Activated T-cell treated with anti-CD3 and anti-CD28 coated beads, Interleukin-2, amount 50 U/mL, for 24 hours (primary cell): ENCODE results near the gene ACTC1.
"Not testable (repeated sequence)": the region's sequence is repeated elsewhere in the genome, so short reads cannot be mapped to it uniquely, and the experiment has no call there.

ENCODE experiments used
- DNase-seq: peaks from one replicate; pipeline ENCODE4 v3.0.0-alpha.2; 2020
- H3K27ac Mint-ChIP-seq: 2 replicates; pipeline ENCODE4 v1.8.0; 2020; ENCODE audit warnings: mild to moderate bottlenecking, mixed read lengths
- H3K27me3 Mint-ChIP-seq: 2 replicates; pipeline ENCODE4 v1.8.0; 2020; ENCODE audit warnings: mixed read lengths
- H3K36me3 Mint-ChIP-seq: 2 replicates; pipeline ENCODE4 v1.8.0; 2020; ENCODE audit warnings: low read depth, mixed read lengths
- H3K4me1 Mint-ChIP-seq: 2 replicates; pipeline ENCODE4 v1.8.0; 2020; ENCODE audit warnings: low read depth, mixed read lengths
- H3K4me3 Mint-ChIP-seq: 2 replicates; pipeline ENCODE4 v1.8.0; 2020; ENCODE audit warnings: mild to moderate bottlenecking, moderate library complexity, mixed read lengths
- H3K9me3 Mint-ChIP-seq: 2 replicates; pipeline ENCODE4 v1.8.0; 2020; ENCODE audit warnings: mixed read lengths

Gene ACTC1

DNA sequence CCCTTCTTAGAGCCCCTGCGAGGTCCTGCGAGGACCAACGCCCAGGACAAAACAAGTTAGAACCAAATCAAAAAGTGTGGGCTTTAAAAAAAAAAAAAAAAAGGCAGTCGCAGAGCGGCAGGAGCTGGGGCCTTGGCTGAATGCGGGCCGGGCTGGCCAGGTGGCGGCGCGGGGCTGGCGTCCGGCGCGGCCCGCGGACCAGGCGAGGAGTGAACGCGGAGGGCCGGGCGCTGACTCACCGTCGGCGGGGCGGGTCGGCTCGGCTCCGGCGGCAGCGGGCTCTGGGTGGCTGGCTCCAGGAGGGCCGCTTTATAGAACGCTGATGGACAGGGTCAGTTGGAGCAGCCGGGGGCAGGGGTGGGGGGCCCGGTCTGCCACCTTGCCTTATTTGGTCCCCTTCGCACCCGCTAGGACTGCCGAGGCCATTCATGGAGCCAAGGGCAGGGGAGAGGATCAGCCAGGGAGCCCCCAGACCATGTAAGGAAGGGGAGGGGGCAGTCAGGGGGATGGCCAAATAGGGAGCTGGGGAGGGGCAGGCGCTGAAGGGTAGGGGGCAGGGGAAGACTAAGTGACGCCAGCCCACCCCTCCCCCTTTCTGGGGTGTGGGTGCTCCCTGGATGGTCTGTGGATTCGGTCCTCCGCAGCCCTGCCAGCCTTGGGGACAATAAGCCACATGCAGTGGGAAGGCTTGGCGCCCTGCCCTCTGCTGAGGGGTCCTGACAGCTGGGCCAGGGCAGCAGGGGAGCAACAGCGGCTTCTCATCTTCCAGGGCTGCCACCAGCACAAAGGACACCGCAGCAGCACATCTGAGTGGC lies at the start of gene ACTC1:
TSS of gene ACTC1 (minus strand) at position 283 of the 815 bp plus-strand sequence. CDS start 741 bp downstream, outside the sequence.
- Mint-ChIP-seq H3K27ac (no peak within 1 kb of the TSS), H3K36me3 (no peaks in the 10 kb centered on the region), H3K9me3 (no peaks in the 10 kb centered on the region), H3K4me3 (no peak within 1 kb of the TSS), H3K4me1 (no peaks in the 10 kb centered on the region), H3K27me3 (peaks cover 81% of the 10 kb centered on the region)
- no peak for DNase-seq

DNA sequence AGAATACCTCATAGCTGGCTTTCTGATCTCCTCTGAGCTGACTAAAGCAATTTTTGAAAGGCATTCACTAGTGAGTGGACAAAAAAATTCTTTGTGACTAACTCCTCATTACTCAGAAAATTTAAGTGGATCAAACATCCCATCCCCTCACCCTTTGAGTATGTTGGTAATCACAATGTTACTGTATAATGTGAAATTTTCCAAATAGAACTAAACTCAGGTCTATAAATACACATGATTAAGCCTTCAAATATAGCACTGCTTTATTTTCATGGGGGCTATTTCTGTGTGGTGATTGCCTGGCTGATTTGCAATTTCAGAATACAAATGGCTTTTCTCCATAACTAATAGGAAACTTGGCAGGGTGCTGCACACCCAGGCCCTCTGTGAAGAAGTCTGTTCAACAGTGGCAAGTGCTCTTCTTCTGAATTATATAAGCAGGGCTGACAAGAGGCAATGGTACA lies 45.9 kb upstream of the ACTC1 start:
- Mint-ChIP-seq H3K27me3 (no peaks in the 10 kb centered on the region), H3K4me1 (no peaks in the 10 kb centered on the region), H3K9me3 (no peaks in the 10 kb centered on the region), H3K36me3 (no peaks in the 10 kb centered on the region), H3K27ac (no peak overlapping the region), H3K4me3 (no peak overlapping the region)
- DNase-seq = no peak

DNA sequence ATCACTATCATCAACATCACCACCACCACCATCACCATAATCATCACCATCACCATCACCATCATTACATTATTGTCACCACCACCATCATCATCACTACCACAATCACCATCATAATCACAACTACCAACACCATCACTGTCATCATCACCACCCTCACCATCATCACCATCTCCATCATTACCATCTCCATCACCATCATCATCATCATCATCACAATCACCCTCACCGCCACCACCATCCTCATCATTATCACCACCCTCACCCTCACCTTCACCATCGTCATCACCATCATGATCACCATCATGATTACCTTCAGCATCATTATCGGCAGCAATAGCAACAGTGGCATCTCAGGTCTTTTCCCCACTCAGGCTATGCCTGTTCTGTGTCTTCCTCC lies 42.9 kb upstream of the ACTC1 start:
- Mint-ChIP-seq H3K27me3 (peaks cover 13% of the 10 kb centered on the region), H3K9me3 (peaks cover 3% of the 10 kb centered on the region), H3K4me1 (no peaks in the 10 kb centered on the region), H3K4me3 (no peak overlapping the region), H3K36me3 (no peaks in the 10 kb centered on the region), H3K27ac (no peak overlapping the region)
- no peak for DNase-seq

DNA sequence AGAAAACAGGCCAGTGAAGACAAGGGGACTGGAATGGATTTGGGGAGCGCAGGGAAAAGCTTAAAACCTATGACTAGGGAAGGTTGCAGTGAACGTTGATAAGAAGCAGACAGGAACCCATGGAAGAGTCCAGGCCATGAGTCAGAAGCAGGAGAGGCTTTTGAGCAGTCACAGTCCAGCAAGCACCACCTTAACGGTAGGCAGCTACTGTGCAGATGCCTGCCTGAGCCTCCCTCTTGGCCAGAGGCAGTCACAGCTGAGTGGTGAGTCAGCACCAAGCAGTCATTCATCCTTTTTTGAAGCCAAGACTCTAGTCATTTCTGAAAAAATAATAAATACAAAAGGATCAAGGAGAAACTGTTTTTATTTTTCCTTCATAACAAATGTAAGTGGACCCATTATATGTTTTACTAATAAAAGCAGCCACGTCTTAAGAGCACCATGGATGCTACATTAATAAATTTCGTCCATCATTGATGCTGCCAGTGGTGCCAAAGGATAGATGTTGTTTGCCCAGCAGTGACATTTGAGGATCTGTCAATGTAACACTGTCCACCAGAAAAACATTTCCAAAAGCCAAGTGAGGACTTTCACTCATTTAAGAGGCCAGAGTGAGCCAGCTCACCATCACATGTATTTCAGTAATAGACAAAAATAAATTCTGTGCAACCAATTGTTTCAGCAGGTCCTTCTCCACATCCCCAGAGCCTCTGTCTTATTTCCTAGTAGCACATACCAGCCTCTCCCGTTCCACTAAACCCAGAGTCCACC lies 42.1 kb upstream of the ACTC1 start:
- H3K4me1 Mint-ChIP-seq = no peaks in the 10 kb centered on the region
- no peak for DNase-seq
- peaks cover 17% of the 10 kb centered on the region for H3K27me3 Mint-ChIP-seq
- H3K4me3 Mint-ChIP-seq = no peak overlapping the region
- no peaks in the 10 kb centered on the region for H3K36me3 Mint-ChIP-seq
- H3K27ac Mint-ChIP-seq = no peak overlapping the region
- H3K9me3 Mint-ChIP-seq = peaks cover 3% of the 10 kb centered on the region

DNA sequence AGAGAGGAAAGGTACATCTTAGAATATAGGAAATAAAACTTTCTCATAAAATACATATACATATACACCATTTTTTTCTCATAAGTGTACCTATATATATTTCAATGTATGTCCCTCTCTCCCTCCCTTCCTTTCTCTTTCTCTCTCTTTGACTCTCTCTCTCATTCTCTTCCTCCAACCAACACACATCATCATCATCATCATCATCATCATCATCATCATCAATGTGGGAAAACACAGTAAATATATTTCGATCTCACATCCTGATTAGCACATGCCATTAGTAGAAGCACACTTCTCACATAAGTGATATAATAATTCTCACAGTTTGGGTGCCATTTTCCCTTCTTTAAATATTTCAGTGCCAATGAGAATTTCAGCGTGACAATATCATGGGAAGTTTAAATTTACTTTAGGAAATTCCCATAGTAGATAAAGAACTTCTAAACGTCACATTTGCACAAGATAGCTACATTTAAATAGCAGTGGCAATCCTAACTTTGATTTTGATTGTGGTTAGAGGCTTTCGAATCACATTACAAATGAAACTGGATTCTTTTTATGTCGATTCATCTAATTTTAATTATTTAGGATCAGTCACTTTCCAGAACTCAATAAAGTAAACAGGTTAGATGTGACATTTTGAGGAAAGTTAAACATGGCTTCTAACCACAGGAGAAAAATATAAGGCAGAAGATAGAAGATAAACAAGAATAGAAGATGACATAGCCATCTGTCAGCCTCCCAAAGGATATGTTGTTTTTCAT lies 33.0 kb upstream of the ACTC1 start:
- DNase-seq = no peak
- Mint-ChIP-seq H3K27ac (no peak overlapping the region), H3K4me3 (no peak overlapping the region), H3K4me1 (no peaks in the 10 kb centered on the region), H3K36me3 (no peaks in the 10 kb centered on the region), H3K27me3 (peaks cover 43% of the 10 kb centered on the region), H3K9me3 (no peaks in the 10 kb centered on the region)

DNA sequence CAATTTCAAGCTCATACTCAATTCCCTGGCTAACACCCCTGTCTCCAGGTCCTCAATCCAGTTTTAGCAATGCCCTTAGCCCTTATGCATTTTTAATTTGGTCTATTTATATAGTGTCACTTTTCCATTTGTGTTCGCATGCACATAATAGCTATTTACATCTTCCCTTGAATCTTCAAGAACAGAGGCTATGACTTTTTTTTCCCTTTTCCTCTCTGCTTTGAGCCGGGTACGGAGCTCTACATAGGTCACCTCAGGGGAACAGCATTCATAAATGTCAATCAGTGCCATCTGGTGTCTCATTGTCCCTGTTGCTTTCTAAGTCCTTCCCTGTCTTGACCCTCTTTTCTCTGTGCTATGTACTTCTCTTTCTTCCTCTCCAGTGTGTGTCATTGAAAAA lies 26.5 kb upstream of the ACTC1 start:
- DNase-seq = no peak
- no peaks in the 10 kb centered on the region for H3K36me3 Mint-ChIP-seq
- no peaks in the 10 kb centered on the region for H3K9me3 Mint-ChIP-seq
- no peak overlapping the region for H3K27ac Mint-ChIP-seq
- H3K4me1 Mint-ChIP-seq = no peaks in the 10 kb centered on the region
- peaks cover 59% of the 10 kb centered on the region for H3K27me3 Mint-ChIP-seq
- no peak overlapping the region for H3K4me3 Mint-ChIP-seq

DNA sequence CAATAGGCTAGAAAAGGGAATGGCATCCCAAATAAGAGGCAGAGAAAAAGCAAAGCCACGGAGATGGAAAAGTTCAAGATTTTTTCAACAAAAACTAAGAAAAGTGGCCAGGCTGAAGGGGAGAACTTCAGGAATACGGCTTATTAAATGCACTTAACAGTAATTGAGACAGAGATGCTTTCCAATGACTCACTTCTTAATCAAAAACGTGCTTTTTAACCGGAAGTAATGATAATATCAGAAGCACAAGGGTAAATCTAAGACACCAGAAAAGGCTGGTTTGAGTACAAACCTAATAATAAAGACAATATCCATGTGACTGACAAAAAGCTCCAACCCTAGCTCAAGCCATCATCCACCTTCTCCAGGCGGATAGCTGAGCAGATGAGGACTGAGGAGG lies 24.8 kb upstream of the ACTC1 start:
- no peaks in the 10 kb centered on the region for H3K36me3 Mint-ChIP-seq

DNA sequence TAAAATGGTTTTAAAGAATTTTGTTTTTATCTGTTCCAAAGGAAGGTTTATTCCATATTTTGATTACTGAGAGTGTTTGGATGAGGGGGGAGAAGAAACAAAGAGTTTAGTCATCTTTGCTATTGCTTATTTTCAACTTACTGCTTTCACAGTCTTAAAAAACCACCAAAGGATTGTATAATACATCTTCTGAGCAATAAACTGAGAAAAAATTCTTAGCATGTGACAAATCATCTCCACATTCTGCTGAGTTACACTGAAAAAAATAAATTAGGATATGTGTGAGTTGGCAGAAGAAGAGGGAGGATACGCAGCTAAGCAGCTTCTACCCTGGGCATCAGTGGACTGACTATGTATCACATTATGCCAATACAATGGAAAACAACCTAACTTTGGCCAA lies 23.2 kb upstream of the ACTC1 start:
- Mint-ChIP-seq H3K9me3 (no peaks in the 10 kb centered on the region), H3K27ac (no peak overlapping the region), H3K36me3 (no peaks in the 10 kb centered on the region), H3K4me3 (no peak overlapping the region), H3K4me1 (no peaks in the 10 kb centered on the region), H3K27me3 (peaks cover 46% of the 10 kb centered on the region)
- DNase-seq = no peak

More for the DNA sequence above, 24.8 kb upstream of the ACTC1 start:
- Mint-ChIP-seq H3K4me3 (no peak overlapping the region), H3K27me3 (peaks cover 48% of the 10 kb centered on the region), H3K4me1 (no peaks in the 10 kb centered on the region), H3K27ac (no peak overlapping the region), H3K9me3 (no peaks in the 10 kb centered on the region)
- DNase-seq = no peak

DNA sequence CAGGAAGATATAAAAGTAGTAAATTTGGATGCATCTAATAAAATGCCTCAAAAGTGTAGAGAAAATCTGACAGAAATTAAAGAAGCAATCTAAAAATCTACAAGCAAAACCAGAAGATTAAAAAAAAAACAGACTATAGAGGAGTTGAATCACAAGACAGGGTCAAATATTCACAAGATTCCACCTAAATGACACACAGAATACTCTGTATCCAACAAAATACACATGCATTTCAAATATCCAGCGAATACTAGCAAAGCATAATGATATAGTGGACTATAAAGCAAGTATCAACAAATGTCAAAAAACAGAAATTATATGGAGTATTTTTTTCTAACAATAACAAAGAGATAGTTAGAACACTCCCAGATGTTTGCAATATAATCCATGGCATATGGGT lies 20.5 kb upstream of the ACTC1 start:
- no peaks in the 10 kb centered on the region for H3K36me3 Mint-ChIP-seq
- no peak overlapping the region for H3K27ac Mint-ChIP-seq
- H3K4me3 Mint-ChIP-seq = no peak overlapping the region
- DNase-seq = no peak
- H3K9me3 Mint-ChIP-seq = no peaks in the 10 kb centered on the region
- H3K27me3 Mint-ChIP-seq = peaks cover 40% of the 10 kb centered on the region
- H3K4me1 Mint-ChIP-seq = no peaks in the 10 kb centered on the region

DNA sequence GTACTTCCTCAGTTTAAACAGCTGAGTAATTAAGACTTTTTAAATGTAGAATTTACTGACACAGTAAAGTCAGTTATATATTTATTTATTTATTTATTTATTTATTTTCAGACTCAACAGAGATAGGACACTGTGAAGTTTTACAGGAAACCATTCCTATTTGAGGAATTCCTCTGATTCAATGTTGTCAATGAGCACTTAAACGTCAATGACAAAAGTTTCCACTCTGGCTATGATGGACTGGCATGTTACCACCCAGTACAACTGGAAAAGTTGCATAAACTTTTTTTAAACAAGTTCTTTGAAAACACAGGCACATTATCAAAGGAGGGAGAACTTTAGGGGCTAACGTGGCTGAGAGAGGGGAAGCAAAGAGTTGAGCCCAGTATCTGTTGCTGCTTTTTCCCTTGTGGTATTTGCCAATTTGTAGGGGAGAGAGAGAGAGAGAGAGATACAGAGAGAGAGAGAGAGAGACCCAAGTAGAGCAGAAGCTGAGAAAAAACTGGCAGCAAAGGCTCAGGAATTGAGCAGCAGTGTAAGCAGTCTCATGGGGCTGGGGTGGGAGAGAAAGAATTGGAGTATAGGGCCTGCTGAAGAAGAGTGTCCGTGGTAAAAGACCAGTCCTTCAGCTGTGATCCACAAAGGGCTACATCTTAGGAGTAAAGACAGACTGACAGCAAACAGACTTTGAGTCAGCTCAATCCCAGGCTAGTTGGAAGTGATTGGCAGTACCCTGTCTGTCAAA lies 18.3 kb upstream of the ACTC1 start:
- Mint-ChIP-seq H3K27ac (no peak overlapping the region), H3K27me3 (peaks cover 47% of the 10 kb centered on the region), H3K4me1 (no peaks in the 10 kb centered on the region), H3K4me3 (no peak overlapping the region), H3K36me3 (no peaks in the 10 kb centered on the region), H3K9me3 (no peaks in the 10 kb centered on the region)
- no peak for DNase-seq

DNA sequence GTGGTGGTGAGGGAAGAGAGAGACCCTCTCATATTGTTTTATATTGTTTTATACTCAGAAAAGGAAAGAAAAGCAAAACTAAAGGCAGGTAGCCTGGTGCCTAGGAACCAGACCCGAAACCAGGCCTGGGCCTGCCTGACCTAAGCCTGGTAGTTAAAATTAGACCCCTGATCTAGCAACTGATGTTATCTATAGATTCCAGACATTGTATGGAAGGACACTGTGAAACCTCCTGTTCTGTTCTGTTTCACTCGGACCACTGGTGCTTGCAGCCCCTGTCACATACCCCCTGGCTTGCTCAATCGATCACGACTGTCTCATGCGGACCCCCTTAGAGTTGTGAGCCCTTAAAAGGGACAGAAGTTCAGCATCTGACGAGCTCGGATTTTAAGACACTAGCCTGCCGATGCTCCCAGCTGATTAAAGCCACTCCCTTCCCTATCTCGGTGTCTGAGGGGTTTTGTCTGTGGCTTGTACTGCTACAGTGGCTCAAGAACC lies 17.6 kb upstream of the ACTC1 start:
- H3K36me3 Mint-ChIP-seq, H3K4me3 Mint-ChIP-seq, H3K27ac Mint-ChIP-seq, H3K9me3 Mint-ChIP-seq, H3K4me1 Mint-ChIP-seq, DNase-seq: not testable (repeated sequence)
- peaks cover 45% of the 10 kb centered on the region for H3K27me3 Mint-ChIP-seq

DNA sequence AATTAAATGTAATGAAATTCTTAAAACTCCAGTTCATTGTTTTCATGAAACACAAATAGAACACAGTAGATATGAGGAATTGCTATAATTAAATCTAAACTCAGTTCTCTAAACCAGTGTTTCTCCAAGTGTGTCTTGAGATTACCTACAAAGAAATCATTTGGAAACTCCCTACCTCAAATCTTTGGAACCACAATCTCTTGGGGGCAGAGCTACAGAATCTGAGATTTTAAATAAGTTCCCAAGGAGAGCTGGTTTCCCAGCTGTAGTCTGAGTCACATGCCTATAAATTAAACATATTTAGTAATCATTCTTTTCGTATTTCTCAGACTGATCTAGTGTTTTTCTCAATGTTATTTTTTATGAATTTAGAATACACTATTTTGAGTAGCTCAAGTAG lies 17.0 kb upstream of the ACTC1 start:
- no peaks in the 10 kb centered on the region for H3K9me3 Mint-ChIP-seq
- H3K4me1 Mint-ChIP-seq = no peaks in the 10 kb centered on the region
- H3K27me3 Mint-ChIP-seq = peaks cover 44% of the 10 kb centered on the region
- no peak for DNase-seq
- no peak overlapping the region for H3K4me3 Mint-ChIP-seq
- no peak overlapping the region for H3K27ac Mint-ChIP-seq
- H3K36me3 Mint-ChIP-seq = no peaks in the 10 kb centered on the region

DNA sequence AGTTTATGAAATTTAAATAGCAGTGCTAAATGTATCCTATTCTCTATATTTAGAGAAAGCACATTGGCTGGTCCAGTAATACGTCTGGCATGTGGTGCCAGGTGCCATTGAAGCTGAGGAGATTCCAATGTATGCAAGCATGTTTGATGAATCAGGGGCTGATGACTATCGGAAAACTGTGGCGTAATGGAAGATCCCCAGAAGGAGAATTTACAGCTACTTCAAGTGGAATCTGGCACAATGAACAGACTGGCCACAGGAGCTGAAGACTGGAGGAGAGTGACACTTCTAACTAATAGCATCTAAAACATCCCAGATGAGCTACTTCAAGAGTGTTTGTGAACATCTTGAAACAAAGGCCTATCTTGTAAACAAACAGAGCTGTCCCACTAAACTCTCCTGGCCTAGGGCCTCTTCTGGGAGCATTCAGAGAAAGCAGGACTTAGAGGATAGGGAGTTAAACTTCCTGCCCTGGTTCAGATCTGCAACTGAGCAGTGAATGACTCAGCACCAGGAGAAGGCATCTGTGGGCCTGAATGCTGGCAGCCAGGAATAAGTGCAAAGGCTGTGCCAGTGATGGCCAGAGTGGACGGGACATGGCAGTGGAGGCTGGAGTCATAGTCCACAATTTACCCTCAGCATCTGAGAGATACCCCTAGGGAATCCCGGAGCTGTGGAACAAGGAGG lies 15.2 kb upstream of the ACTC1 start:
- H3K27ac Mint-ChIP-seq = no peak overlapping the region
- H3K4me3 Mint-ChIP-seq = no peak overlapping the region
- no peaks in the 10 kb centered on the region for H3K4me1 Mint-ChIP-seq
- no peaks in the 10 kb centered on the region for H3K36me3 Mint-ChIP-seq
- no peaks in the 10 kb centered on the region for H3K9me3 Mint-ChIP-seq
- peaks cover 54% of the 10 kb centered on the region for H3K27me3 Mint-ChIP-seq
- no peak for DNase-seq
